HEK293 (cell line): ENCODE measurements around the gene SLC25A44.
A peak's percentile ranks its signal among the peaks of the same experiment; 100 is the strongest.

Experiments
- CTCF ChIA-PET: fragments of 350-600 bp; formaldehyde crosslinking; extraction: SDS; loops from one replicate; lab custom pipeline; 2021; ENCODE audit warnings: antibody characterized with exemption; lab: Yijun Ruan, JAX
- POLR2A ChIA-PET: fragments of 300-600 bp; formaldehyde crosslinking; extraction: SDS; loops from one replicate; lab custom pipeline; 2020; ENCODE audit warnings: antibody characterized with exemption, inconsistent platforms; lab: Yijun Ruan, JAX
- H3K27ac ChIP-seq: fragments of 200-500 bp; sonication (Bioruptor generic); 2 replicates; pipeline ENCODE4 v1.5.1; 2014; ENCODE audit warnings: low read depth, low read length, control low read depth, inconsistent platforms; ENCODE audit errors: extremely low read depth
- H3K36me3 ChIP-seq, 2 experiments: fragments of 200-500 bp in 1 of 2; sonication (Bioruptor generic) in 1 of 2; 1 replicate in 1 of 2; 2 replicates in 1 of 2; pipeline ENCODE4 v1.5.1; 2014 to 2017; ENCODE audit warnings: inconsistent platforms in 2 of 2, low read length in 2 of 2; ENCODE audit not compliant: control insufficient read depth in 2 of 2, insufficient read depth in 1 of 2
- H3K4me1 ChIP-seq: fragments of 200-500 bp; sonication (Bioruptor generic); 2 replicates; pipeline ENCODE4 v1.5.1; 2014; ENCODE audit warnings: mild to moderate bottlenecking, low read length, inconsistent platforms; ENCODE audit not compliant: control insufficient read depth, insufficient read depth
- H3K4me3 ChIP-seq: 2 replicates; pipeline ENCODE4 v1.5.1; 2011; ENCODE audit warnings: low read depth, mild to moderate bottlenecking, control low read depth, low read length, moderate library complexity
- H3K9me3 ChIP-seq: fragments of 200-500 bp; sonication (Bioruptor generic); 2 replicates; pipeline ENCODE4 v1.5.1; 2014; ENCODE audit warnings: low read depth, low read length, inconsistent platforms; ENCODE audit not compliant: control insufficient read depth, insufficient read depth
- GLIS2 ChIP-seq: fragments of 450-650 bp; formaldehyde crosslinking; IDR thresholded peaks from 2 replicates; pipeline ENCODE4 v1.5.1; 2016; ENCODE audit warnings: missing biosample characterization, missing genetic modification characterization
- PRDM2 ChIP-seq: fragments of 450-650 bp; formaldehyde crosslinking; IDR thresholded peaks from 2 replicates; pipeline ENCODE4 v1.5.1; 2016; ENCODE audit warnings: missing biosample characterization, missing genetic modification characterization, borderline replicate concordance
- SCRT2 ChIP-seq: fragments of 450-650 bp; formaldehyde crosslinking; IDR thresholded peaks from 2 replicates; pipeline ENCODE4 v1.5.1; 2016; ENCODE audit warnings: missing biosample characterization, missing genetic modification characterization
- ZBTB11 ChIP-seq: fragments of 450-650 bp; formaldehyde crosslinking; conservative IDR thresholded peaks from 2 replicates; pipeline ENCODE4 v1.5.1; 2016; ENCODE audit warnings: low read depth, missing biosample characterization, missing genetic modification characterization
- ZFHX2 ChIP-seq: fragments of 450-650 bp; formaldehyde crosslinking; conservative IDR thresholded peaks from 2 replicates; pipeline ENCODE4 v1.5.1; 2016; ENCODE audit warnings: missing biosample characterization, missing genetic modification characterization
- ZNF133 ChIP-seq: fragments of 450-650 bp; formaldehyde crosslinking; IDR thresholded peaks from 2 replicates; pipeline ENCODE4 v1.5.1; 2016; ENCODE audit warnings: missing biosample characterization, missing genetic modification characterization
- ZNF175 ChIP-seq: fragments of 450-650 bp; formaldehyde crosslinking; IDR thresholded peaks from 2 replicates; pipeline ENCODE4 v1.5.1; 2016; ENCODE audit warnings: missing biosample characterization, missing genetic modification characterization
- ZNF24 ChIP-seq: fragments of 450-650 bp; formaldehyde crosslinking; IDR thresholded peaks from 2 replicates; pipeline ENCODE4 v1.5.1; 2016; ENCODE audit warnings: missing biosample characterization, missing genetic modification characterization
- ZNF426 ChIP-seq: fragments of 450-650 bp; formaldehyde crosslinking; IDR thresholded peaks from 2 replicates; pipeline ENCODE4 v1.5.1; 2017; ENCODE audit warnings: missing biosample characterization, missing genetic modification characterization, mild to moderate bottlenecking, inconsistent platforms, moderate library complexity
- ZNF48 ChIP-seq: fragments of 450-650 bp; formaldehyde crosslinking; IDR thresholded peaks from 2 replicates; pipeline ENCODE4 v1.5.1; 2016; ENCODE audit warnings: missing biosample characterization, missing genetic modification characterization
- ZNF501 ChIP-seq: fragments of 450-650 bp; formaldehyde crosslinking; IDR thresholded peaks from 2 replicates; pipeline ENCODE4 v1.5.1; 2016; ENCODE audit warnings: missing biosample characterization, missing genetic modification characterization
- ZNF580 ChIP-seq: fragments of 450-650 bp; formaldehyde crosslinking; IDR thresholded peaks from 2 replicates; pipeline ENCODE4 v1.5.1; 2016; ENCODE audit warnings: missing biosample characterization, missing genetic modification characterization
- ZNF585B ChIP-seq: fragments of 450-650 bp; formaldehyde crosslinking; IDR thresholded peaks from 2 replicates; pipeline ENCODE4 v1.5.1; 2016; ENCODE audit warnings: missing biosample characterization, missing genetic modification characterization
- ZSCAN16 ChIP-seq: fragments of 450-650 bp; formaldehyde crosslinking; IDR thresholded peaks from 2 replicates; pipeline ENCODE4 v1.5.1; 2016; ENCODE audit warnings: missing biosample characterization, missing genetic modification characterization
- TF ChIP-seq, protein P1 (sequence below): fragments of 450-650 bp; formaldehyde crosslinking; IDR thresholded peaks from 2 replicates; pipeline ENCODE4 v1.5.1; 2017; ENCODE audit warnings: missing biosample characterization, missing genetic modification characterization
- TF ChIP-seq, protein P2 (sequence below): fragments of 450-650 bp; IDR thresholded peaks from 2 replicates; pipeline ENCODE4 v1.5.1; 2018; ENCODE audit warnings: missing biosample characterization, mild to moderate bottlenecking, missing genetic modification characterization
- TF ChIP-seq, protein P3 (sequence below): sonication (generic); formaldehyde crosslinking; IDR thresholded peaks from 2 replicates; pipeline ENCODE4 v1.8.1; 2022; ENCODE audit warnings: mild to moderate bottlenecking, moderate library complexity, missing genetic modification reagents
- TF ChIP-seq, protein P4 (sequence below): fragments of 450-650 bp; formaldehyde crosslinking; IDR thresholded peaks from 2 replicates; pipeline ENCODE4 v1.5.1; 2017; ENCODE audit warnings: missing biosample characterization, missing genetic modification characterization

The SLC25A44 gene

GRCh38 chr1:156193488-156194299 lies at the start of gene SLC25A44:
TSS of gene SLC25A44 (plus strand) at chr1:156194104. CDS start at chr1:156199848, 5,744 bp downstream.
- ChIA-PET CTCF (interaction anchor here (0.8 to 1.5 kb wide), 3 partner anchors 21 to 48 kb away, joined by 3 to 7 read pairs (median 4); no protein-coding TSS in a partner anchor), POLR2A (interaction anchor here (0.5 to 2.4 kb wide), 16 partner anchors 9 to 102 kb away, joined by 3 to 49 read pairs (median 3); partner anchors contain the start of genes GLMP, LMNA and PMF1)
- peaks cover 3% of the 10 kb centered on the region; the same call in 1 of the 2 replicates for H3K4me1 ChIP-seq
- no peaks in the 10 kb centered on the region for H3K9me3 ChIP-seq
- H3K36me3 ChIP-seq: peaks cover 0 to 26% of the 10 kb centered on the region in 2 experiments; a peak in 1 of 3 replicates
- H3K27ac ChIP-seq: peak within 1 kb of the TSS; percentile 65; the same call in 1 of the 2 replicates
- H3K4me3 ChIP-seq: peak within 1 kb of the TSS; percentile 80
- TF ChIP-seq, protein P1, sequence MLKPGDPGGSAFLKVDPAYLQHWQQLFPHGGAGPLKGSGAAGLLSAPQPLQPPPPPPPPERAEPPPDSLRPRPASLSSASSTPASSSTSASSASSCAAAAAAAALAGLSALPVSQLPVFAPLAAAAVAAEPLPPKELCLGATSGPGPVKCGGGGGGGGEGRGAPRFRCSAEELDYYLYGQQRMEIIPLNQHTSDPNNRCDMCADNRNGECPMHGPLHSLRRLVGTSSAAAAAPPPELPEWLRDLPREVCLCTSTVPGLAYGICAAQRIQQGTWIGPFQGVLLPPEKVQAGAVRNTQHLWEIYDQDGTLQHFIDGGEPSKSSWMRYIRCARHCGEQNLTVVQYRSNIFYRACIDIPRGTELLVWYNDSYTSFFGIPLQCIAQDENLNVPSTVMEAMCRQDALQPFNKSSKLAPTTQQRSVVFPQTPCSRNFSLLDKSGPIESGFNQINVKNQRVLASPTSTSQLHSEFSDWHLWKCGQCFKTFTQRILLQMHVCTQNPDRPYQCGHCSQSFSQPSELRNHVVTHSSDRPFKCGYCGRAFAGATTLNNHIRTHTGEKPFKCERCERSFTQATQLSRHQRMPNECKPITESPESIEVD (tag by site-specific recombination): no peak
- TF ChIP-seq ZFHX2: peak; percentile 12; the same call in 1 of the 2 replicates
- TF ChIP-seq ZNF133 (tag by site-specific recombination): no peak
- no peak for TF ChIP-seq ZNF175 (tag by site-specific recombination)
- TF ChIP-seq ZBTB11 (tag by site-specific recombination): peak; percentile 85
- TF ChIP-seq ZNF585B (tag by site-specific recombination): no peak
- TF ChIP-seq ZNF48 (tag by site-specific recombination): no peak
- no peak for TF ChIP-seq PRDM2 (tag by site-specific recombination)
- TF ChIP-seq ZSCAN16 (tag by site-specific recombination): no peak
- peak; percentile 14; the same call in 1 of the 2 replicates for TF ChIP-seq ZNF580 (tag by site-specific recombination)
- no peak for TF ChIP-seq SCRT2
- TF ChIP-seq ZNF426: no peak
- TF ChIP-seq ZNF24: 0 out of 2 replicates have a peak, but pooled peaks have one; percentile 15
- TF ChIP-seq, protein P2, sequence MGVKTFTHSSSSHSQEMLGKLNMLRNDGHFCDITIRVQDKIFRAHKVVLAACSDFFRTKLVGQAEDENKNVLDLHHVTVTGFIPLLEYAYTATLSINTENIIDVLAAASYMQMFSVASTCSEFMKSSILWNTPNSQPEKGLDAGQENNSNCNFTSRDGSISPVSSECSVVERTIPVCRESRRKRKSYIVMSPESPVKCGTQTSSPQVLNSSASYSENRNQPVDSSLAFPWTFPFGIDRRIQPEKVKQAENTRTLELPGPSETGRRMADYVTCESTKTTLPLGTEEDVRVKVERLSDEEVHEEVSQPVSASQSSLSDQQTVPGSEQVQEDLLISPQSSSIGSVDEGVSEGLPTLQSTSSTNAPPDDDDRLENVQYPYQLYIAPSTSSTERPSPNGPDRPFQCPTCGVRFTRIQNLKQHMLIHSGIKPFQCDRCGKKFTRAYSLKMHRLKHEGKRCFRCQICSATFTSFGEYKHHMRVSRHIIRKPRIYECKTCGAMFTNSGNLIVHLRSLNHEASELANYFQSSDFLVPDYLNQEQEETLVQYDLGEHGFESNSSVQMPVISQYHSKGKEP (tag by site-specific recombination): no peak
- TF ChIP-seq, protein P3, sequence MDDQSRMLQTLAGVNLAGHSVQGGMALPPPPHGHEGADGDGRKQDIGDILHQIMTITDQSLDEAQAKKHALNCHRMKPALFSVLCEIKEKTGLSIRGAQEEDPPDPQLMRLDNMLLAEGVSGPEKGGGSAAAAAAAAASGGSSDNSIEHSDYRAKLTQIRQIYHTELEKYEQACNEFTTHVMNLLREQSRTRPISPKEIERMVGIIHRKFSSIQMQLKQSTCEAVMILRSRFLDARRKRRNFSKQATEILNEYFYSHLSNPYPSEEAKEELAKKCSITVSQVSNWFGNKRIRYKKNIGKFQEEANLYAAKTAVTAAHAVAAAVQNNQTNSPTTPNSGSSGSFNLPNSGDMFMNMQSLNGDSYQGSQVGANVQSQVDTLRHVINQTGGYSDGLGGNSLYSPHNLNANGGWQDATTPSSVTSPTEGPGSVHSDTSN (CRISPR knock-in tag): no peak
- TF ChIP-seq, protein P4, sequence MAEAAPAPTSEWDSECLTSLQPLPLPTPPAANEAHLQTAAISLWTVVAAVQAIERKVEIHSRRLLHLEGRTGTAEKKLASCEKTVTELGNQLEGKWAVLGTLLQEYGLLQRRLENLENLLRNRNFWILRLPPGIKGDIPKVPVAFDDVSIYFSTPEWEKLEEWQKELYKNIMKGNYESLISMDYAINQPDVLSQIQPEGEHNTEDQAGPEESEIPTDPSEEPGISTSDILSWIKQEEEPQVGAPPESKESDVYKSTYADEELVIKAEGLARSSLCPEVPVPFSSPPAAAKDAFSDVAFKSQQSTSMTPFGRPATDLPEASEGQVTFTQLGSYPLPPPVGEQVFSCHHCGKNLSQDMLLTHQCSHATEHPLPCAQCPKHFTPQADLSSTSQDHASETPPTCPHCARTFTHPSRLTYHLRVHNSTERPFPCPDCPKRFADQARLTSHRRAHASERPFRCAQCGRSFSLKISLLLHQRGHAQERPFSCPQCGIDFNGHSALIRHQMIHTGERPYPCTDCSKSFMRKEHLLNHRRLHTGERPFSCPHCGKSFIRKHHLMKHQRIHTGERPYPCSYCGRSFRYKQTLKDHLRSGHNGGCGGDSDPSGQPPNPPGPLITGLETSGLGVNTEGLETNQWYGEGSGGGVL (tag by site-specific recombination): no peak
- peak; percentile 86 for TF ChIP-seq GLIS2
- peak; percentile 32; the same call in 1 of the 2 replicates for TF ChIP-seq ZNF501 (tag by site-specific recombination)
